ENCODE results near the gene SNX30. TPM values are rescaled to one million over a fixed set of nuclear protein-coding genes. Genes with fewer than 3 reads are reported as not detected.
"Not testable (repeated sequence)": the region's sequence is repeated elsewhere in the genome, so short reads cannot be mapped to it uniquely, and the experiment has no call there.

The SNX30 gene
- total RNA-seq, 4 donors from 2014 or later, result 5.5 to 9.4 (median 7.4) TPM

DNA sequence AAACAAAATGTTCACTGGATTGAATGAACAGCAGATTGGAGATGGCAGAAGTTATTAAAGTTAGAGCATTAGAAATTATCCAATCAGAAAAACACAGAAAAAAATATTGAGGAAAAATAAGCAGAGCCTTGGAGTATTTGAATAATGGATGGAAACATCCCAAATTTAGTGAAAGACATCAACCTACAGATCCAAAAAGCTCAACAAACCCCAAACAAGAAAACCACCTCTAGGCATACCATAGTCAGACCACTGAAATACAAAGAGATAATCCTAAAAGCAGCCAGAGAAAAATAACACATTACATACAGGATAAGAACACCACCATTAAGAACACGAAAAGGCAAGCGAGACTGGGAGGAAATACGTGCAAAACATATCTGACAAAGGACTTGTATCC, 37.9 kb upstream of the SNX30 start:
- Histone ChIP-seq H3K36me3 (no peaks in the 10 kb centered on the region), H3K27ac (no peak overlapping the region), H3K4me1 (peaks cover 0 to 16% of the 10 kb centered on the region in 2 donors), H3K4me3 (replicated peaks in 1 of 3) (no peak overlapping the region), H3K9me3 (no peaks in the 10 kb centered on the region), H3K27me3 (no peaks in the 10 kb centered on the region)
- intact Hi-C loops (cut with DNase I), result no loop called here
- no peak for DNase-seq
- no peak for TF ChIP-seq POLR2A (IDR thresholded peaks at IDR 0.05)
- TF ChIP-seq, protein P1, sequence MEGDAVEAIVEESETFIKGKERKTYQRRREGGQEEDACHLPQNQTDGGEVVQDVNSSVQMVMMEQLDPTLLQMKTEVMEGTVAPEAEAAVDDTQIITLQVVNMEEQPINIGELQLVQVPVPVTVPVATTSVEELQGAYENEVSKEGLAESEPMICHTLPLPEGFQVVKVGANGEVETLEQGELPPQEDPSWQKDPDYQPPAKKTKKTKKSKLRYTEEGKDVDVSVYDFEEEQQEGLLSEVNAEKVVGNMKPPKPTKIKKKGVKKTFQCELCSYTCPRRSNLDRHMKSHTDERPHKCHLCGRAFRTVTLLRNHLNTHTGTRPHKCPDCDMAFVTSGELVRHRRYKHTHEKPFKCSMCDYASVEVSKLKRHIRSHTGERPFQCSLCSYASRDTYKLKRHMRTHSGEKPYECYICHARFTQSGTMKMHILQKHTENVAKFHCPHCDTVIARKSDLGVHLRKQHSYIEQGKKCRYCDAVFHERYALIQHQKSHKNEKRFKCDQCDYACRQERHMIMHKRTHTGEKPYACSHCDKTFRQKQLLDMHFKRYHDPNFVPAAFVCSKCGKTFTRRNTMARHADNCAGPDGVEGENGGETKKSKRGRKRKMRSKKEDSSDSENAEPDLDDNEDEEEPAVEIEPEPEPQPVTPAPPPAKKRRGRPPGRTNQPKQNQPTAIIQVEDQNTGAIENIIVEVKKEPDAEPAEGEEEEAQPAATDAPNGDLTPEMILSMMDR (IDR thresholded peaks at IDR 0.05), result no peak
- WGBS, 2 donors, result 97 to 98% methylated on average over 3 of the region's 3 CpGs

DNA sequence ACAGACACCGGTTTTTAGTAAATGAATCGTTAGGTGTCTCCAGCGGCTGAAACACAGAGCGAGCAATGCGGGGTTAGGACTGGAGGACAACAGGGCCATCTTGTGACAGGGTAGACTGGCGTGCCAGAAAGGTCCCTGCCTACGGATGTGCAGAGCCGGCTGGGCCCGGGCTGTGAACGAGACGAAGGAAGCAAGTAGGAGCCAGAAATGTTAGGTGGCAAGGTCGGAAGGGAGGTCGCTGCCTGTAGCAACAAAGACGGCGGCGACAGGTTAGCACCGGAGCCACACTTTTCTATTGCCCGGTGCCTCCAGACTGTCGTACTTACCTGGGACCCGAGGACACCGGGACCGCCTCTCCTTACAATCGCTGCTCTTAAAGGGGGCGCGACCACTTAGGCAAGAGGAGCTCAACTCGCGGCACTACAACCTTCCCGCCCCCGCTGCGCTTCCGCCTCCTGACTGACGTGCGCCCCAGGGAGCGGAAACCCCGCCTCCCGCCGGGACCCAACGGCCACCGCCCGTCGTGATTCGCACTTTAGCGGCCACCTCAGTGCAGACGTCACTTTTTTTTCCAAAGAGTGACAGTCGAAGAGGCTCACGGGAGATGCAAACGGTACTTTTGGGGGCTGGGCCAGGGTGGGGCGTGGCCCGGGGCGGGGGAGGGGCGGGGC, 32.8 kb upstream of the SNX30 start, which contains the start of gene INIP:
Gene INIP (minus strand): TSS at position 457 of the 671 bp plus-strand sequence. CDS start 1,632 bp downstream, outside the sequence.
- no peaks in the 10 kb centered on the region for H3K9me3 ChIP-seq
- TF ChIP-seq POLR2A (IDR thresholded peaks at IDR 0.05), result peak in 1 of 2 donors; percentile 82
- TF ChIP-seq, protein P1 (IDR thresholded peaks at IDR 0.05), result peak in 2 of 6 experiments; percentile 12
- H3K27ac ChIP-seq, result peak within 1 kb of the TSS; percentile 49 to 82 (median 76)
- 0% methylated on average over 33 to 44 of the region's 51 CpGs for WGBS, 2 donors
- H3K36me3 ChIP-seq, result no peaks in the 10 kb centered on the region
- H3K4me3 ChIP-seq (replicated peaks in 1 of 3), result peak within 1 kb of the TSS; percentile 15 to 73 (median 59)
- H3K27me3 ChIP-seq, result no peaks in the 10 kb centered on the region
- DNase-seq, result peak; percentile 97
- intact Hi-C loops (cut with DNase I), result no loop called here
- H3K4me1 ChIP-seq, result peaks cover 0 to 8% of the 10 kb centered on the region in 2 donors

DNA sequence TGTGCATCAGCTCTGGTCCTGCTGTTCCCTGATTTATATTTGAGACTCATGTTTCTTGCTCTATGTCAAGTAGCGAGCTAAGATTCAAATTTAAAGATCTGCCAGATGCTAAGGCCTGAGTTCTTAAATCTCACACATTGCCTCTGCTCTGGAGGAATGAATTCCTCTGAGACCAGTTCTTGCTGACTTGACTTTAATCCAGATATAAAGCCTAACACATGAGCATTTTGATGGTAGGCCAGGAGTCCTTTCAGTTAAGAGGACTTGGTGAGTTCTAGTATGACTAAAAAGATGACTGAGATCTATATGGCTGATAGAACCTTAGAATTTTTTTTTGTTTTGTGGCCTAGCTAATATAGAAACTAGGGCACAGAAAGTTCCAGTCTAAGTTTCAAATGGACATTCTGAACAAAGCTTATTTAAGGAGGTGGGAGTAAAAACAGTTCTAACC, 31.3 kb upstream of the SNX30 start:
- H3K36me3 ChIP-seq, result no peaks in the 10 kb centered on the region
- H3K4me1 ChIP-seq, result peaks cover 0 to 8% of the 10 kb centered on the region in 2 donors
- no peaks in the 10 kb centered on the region for H3K9me3 ChIP-seq
- no peak for TF ChIP-seq POLR2A (IDR thresholded peaks at IDR 0.05)
- TF ChIP-seq, protein P1 (IDR thresholded peaks at IDR 0.05), result no peak
- intact Hi-C loops (cut with DNase I), result no loop called here
- H3K27me3 ChIP-seq, result no peaks in the 10 kb centered on the region
- WGBS, 2 donors, result 92 to 93% methylated on average over 1 of the region's 1 CpG
- H3K27ac ChIP-seq, result no peak overlapping the region
- no peak overlapping the region for H3K4me3 ChIP-seq (replicated peaks in 1 of 3)
- no peak for DNase-seq

DNA sequence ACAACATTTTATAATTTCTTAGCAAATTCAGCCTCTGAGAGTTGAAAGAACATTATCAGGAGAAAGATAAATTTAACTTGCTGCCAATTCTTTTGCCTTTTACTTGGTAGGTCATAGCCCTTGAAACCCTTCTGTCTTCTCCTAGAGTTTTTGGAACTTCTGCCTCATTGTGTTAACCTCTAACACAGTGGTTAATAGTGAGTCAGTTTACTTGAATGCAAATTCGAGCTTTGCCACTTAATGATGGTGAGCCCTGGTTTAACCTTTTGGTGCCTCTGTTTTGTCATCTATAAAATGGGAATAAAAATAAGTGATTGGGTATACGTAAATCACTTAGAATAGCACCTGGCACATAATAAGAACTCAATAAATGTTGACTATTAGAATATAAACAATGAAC, 30.9 kb upstream of the SNX30 start:
- TF ChIP-seq, protein P1 (IDR thresholded peaks at IDR 0.05), result no peak
- no peak for TF ChIP-seq POLR2A (IDR thresholded peaks at IDR 0.05)
- no peak overlapping the region for H3K27ac ChIP-seq
- intact Hi-C loops (cut with DNase I), result no loop called here
- no peaks in the 10 kb centered on the region for H3K27me3 ChIP-seq
- 76 to 84% methylated on average over 2 of the region's 2 CpGs for WGBS, 2 donors
- peaks cover 0 to 8% of the 10 kb centered on the region in 2 donors for H3K4me1 ChIP-seq
- H3K36me3 ChIP-seq, result no peaks in the 10 kb centered on the region
- DNase-seq, result no peak
- H3K4me3 ChIP-seq (replicated peaks in 1 of 3), result no peak overlapping the region
- H3K9me3 ChIP-seq, result no peaks in the 10 kb centered on the region

DNA sequence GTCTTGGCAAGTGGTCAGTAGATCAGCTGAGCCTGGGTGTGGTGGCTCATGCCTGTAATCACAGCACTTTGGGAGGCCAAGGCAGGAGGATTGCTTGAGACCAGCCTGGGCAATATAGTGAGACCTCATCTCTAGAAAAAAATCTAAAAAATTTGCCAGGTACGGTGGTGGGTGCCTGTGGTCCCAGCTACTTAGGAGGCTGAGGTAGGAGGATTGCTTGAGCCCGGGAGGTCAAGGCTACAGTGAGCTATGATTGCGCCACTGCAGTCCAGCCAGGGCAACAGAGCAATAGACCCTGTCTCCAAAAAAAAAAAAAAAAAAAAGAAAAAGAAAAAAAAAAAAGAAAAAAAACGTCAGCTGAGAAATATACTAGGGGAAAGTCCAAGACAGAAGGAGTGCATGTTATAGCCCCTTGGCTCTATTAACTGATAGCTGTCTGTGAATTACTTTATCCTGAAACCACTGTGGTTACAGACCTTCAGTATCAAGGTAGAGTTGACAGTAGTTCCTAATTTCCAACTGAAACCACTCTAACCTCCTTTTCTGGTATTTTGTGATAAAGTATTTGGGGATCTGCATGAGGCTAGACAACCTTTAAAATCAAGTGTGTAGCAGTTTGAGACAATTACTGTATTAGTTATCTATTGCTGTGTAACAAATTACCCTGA, 30.3 kb upstream of the SNX30 start:
- DNase-seq, result no peak
- intact Hi-C loops (cut with DNase I), result no loop called here
- no peaks in the 10 kb centered on the region for H3K9me3 ChIP-seq
- no peak for TF ChIP-seq POLR2A (IDR thresholded peaks at IDR 0.05)
- TF ChIP-seq, protein P1 (IDR thresholded peaks at IDR 0.05), result no peak
- H3K27me3 ChIP-seq, result no peaks in the 10 kb centered on the region
- no peak overlapping the region for H3K4me3 ChIP-seq (replicated peaks in 1 of 3)
- H3K4me1 ChIP-seq, result peaks cover 0 to 8% of the 10 kb centered on the region in 2 donors
- 93% methylated on average over 4 of the region's 4 CpGs for whole genome bisulfite sequencing, 2 donors
- H3K27ac ChIP-seq, result no peak overlapping the region
- H3K36me3 ChIP-seq, result no peaks in the 10 kb centered on the region

DNA sequence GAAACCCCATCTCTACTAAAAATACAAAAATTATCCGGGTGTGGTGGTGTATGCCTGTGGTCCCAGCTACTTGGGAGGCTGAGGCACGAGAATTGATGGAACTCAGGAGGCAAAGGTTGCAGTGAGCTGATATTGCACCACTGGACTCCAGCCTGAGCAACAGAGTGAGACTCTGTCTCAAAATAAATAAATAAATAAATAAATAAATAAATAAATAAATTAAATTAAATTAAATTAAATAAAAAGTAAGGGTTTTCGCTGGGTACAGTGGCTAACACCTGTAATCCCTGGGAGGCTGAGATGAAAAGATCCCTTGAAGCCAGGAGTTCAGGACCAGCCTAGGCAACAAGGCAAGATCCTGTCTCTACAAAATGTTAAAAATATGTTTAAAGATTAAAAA, 27.8 kb upstream of the SNX30 start:
- H3K9me3 ChIP-seq; intact Hi-C loops (cut with DNase I); H3K4me1 ChIP-seq; H3K27me3 ChIP-seq; DNase-seq; H3K27ac ChIP-seq; H3K36me3 ChIP-seq; H3K4me3 ChIP-seq (replicated peaks in 1 of 3): not testable (repeated sequence)
- WGBS, 2 donors, result 94 to 95% methylated on average over 3 of the region's 3 CpGs
